Measurements from ENCODE around the gene PLBD2.

PLBD2 gene

DNA sequence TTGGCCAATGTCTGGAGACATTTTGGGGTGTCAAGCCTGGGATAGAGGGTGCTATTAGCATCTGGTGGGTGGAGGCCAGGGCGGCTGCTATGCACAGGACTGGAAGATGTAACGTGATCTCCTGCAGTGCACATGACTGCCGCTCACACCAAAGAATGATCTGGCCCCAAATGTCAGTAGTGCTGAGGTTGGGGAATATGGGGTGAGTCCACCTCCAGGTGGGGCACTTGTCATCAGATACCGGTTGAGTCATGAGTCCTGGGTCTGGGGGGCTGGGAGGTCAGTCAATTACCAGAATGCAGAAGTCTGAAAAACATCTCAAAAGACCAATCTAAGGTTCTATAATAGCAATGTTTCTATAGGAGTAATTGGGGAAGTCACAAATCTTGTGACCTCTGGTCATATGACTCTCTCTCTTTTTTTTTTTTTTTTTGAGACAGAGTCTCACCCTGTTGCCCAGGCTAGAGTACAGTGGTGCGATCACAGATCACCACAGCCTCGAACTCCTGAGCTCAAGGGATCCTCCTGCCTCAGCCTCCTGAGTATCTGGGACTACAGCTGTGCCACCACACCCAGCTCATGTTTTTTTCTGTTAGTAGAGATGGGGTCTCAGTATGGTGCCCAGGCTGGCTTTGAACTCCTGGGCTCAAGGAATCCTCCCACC, 57.8 kb downstream of the PLBD2 start:
- DNase-seq (ENCODE audit: low spot score): no peak

DNA sequence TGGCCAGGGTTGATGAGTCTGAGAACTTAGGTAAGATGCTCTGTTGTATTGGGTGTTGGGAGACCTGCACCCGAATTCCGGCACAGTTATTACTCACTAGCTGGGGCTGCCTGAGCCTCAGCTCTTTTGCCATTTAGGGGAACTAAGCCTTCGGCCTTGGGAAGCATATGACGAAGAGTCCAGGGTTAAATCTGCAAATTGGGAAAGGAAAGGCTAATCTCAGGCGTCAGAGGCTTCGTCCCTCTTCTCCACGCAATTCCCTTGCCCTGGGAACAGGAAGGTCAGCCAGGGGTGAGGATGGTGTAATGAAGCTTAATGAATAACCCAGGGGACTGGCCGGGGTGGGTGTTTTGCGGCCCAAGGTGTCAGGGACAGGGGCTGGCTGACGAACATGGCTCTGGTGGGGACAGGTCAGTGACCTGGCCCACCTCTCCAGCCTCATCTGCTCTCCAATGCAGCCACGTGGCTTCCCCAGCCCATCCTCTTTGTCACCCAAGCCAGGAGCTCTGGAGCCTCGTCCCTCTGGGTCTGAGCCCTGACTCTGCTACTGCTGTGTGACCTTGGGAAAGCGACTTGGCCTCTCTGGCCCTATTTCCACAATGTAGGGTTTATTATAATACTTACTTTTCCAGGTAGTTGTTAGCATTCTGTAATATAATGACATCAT, 60.0 kb downstream of the PLBD2 start:
- DNase-seq (ENCODE audit: low spot score): no peak

- no peak for DNase-seq (ENCODE audit: low spot score)
Observed at GRCh38 chr12:113420996-113421595, 62.7 kb downstream of the PLBD2 start.

- DNase-seq (ENCODE audit: low spot score): no peak
Observed at GRCh38 chr12:113422030-113422885, 63.9 kb downstream of the PLBD2 start, which contains the start of gene SDSL. Gene SDSL (plus strand): TSS chr12:113422380. CDS start chr12:113427983, 5,603 bp downstream.

DNA sequence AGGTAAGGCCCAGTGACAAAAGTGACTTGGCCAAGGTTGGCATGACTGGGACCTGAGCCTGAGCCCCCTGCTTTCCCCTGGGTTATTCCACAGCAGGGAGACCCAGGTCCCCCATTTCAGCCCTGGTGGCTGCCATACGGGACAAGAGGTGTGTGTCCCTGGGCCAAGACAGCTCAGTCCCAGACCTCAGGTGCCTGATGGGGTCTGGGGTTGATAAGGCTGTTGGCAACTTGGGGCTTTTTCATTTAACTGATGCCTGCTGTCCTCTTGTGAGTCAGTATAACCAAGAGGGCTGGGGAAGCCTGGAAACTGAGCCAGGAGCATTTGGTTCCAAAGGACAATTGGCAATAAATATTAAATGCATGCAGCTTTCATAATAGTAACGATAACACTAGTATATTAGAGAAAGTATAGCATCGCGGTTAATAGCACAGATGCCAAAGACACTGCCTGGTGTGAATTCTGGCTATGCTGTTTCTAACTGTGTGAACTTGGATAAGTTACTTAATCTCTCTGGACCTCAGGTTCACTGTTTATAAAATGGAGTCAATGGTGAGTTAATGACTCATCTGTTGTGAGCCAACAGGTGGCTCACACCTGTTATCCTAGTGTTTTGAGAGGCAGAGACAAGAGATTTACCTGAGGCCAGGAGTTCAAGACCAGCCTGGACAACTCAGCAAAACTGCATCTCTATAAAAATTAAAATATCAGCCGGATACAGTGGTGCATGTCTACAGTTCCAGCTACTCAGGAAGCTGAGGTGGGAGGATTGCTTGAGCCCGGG, 64.7 kb downstream of the PLBD2 start:
- DNase-seq (ENCODE audit: low spot score): no peak

GRCh38 chr12:113424456-113424855, 66.1 kb downstream of the PLBD2 start:
- DNase-seq (ENCODE audit: low spot score): no peak

DNA sequence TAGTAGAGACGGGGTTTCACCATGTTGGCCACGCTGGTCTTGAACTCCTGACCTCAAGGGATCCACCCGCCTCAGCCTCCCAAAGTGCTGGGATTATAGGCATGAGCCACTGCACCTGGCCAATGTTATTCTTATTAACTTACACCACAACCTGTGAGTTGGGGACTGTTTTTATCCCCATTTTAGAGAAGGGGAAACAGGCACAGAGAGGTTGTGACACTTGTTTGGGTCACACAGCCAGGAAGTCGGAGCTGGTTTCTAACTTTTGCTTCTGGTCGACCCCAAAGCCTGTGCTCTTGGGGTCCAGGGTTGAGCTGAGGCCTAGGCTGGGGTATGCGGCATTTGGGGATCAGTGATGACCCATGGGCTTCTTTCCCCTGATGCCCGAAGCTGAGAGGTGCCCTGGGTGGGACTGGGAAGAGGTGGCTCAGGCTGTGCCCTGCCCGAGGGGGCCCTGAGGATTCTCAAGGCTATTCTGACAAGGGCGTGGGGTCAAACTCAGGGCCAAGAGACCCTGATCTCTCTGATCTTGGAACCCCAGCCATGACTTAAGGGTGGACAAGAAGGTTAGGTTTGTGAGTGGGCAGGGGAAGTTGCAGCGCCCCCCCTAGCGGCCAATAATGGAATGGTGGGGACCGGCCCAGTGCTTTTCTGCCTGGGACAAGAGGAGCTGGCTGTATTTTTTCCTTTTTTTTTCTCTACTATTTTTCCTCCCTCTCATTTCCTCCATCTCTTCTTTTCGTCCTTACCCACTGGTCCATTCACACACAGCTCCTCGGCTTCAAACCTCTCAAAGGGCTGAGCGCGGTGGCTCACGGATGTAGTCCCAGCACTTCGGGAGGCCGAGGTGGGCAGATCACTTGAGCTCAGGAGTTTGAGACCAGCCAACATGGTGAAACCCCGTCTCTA, 66.8 kb downstream of the PLBD2 start:
- DNase-seq (ENCODE audit: low spot score): no peak

- no peak for DNase-seq (ENCODE audit: low spot score)
Observed at GRCh38 chr12:113425960-113426453, 67.6 kb downstream of the PLBD2 start.

GRCh38 chr12:113427882-113428281, 69.5 kb downstream of the PLBD2 start:
- DNase-seq (ENCODE audit: low spot score): no peak

GRCh38 chr12:113428482-113428881, 70.1 kb downstream of the PLBD2 start:
- no peak for DNase-seq (ENCODE audit: low spot score)

DNA sequence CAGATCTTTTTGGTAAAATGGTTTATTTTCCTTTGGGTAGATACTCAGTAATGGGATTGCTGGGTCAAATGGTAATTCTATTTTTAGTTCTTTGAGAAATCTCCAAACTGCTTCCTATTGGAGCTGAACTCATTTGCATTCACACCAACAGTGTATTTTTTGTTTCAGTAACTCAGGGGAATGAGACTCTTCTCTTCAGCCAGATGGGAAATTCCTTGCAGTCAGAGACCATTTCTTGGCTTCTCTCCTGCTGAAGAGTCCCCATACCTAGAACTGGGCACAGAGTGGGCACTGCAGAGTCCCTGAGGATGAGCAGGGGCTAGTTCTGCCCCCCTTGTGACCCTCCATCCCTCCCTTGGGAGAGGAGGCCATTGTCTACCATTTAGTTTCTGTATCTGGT, 74.6 kb downstream of the PLBD2 start:
- no peak for DNase-seq (ENCODE audit: low spot score)

- DNase-seq (ENCODE audit: low spot score): no peak
Observed at GRCh38 chr12:113435367-113435766, 77.0 kb downstream of the PLBD2 start.

DNA sequence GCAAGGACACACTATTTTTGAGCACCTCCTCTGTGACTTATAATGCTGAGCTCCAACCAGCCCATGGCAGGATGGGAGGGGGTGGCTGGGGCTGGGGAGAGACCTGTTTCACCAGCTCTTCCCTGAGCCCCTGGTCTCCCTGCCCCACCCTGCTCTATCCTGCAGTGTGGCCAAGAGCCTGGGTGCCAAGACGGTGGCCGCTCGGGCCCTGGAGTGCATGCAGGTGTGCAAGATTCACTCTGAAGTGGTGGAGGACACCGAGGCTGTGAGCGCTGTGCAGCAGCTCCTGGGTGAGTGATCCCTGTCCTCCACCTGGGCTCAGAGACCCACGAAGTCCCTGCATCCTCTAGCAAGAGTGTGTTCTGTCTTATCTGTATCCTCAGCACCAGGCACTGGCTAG, 78.2 kb downstream of the PLBD2 start:
- no peak for DNase-seq (ENCODE audit: low spot score)

DNA sequence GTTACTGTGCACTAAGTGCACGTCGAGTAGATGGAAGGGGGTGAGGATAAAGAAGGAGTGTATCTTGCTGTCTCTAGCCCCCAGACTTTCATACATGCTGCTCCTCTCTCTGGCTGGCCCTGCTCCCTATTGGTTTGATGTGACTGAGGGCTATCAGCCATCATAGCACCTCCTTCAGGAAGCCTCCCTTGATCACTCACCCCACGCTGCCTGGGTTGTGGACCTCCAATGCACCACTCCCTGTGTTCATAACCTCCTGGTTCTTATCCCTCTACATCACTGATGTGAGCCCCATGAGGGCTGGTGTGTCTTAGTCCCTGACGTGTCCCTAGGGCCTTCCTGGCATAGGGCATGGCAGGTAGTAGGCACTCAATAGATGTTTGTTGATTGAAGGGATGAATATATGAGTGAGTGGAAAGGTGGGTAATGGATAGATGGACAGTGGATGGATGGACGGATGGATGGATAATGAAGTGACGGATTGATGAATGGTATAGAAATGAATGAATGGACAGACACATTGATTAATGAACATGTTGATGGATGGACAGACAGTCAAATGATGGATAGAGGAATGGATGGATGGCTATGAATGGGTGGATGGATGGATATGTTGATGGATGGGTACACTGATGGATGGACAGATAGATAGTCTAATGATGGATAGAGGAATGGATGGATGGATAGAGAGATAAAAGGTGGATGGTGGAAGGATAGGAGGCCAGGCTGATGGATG, 78.8 kb downstream of the PLBD2 start:
- DNase-seq (ENCODE audit: low spot score): no peak

DNA sequence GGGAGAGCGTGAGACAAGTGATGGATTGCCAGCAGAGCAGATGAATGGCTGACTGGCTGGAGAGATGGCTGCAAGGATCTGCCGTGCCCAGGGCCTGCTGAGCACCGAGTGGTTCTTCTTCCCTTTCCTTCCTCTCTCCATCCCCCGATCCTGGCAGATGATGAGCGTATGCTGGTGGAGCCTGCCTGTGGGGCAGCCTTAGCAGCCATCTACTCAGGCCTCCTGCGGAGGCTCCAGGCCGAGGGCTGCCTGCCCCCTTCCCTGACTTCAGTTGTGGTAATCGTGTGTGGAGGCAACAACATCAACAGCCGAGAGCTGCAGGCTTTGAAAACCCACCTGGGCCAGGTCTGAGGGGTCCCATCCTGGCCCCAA, 79.3 kb downstream of the PLBD2 start:
- no peak for DNase-seq (ENCODE audit: low spot score)

- DNase-seq (ENCODE audit: low spot score): no peak
Observed at GRCh38 chr12:113438523-113439300, 80.3 kb downstream of the PLBD2 start.

DNA sequence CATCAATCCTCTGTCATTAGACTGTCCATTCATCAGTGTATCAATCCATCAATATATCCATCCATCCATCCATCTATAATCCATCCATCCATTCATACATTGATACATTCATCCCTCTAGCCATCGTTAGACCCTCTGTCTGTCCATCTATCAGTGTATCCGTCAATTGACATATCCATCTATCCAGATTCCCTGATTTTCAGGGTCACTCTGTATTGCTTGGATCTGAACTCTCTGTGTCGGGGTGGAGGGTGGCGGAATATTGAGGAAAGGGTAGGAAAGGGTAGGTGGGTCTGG, 80.9 kb downstream of the PLBD2 start:
- DNase-seq (ENCODE audit: low spot score): no peak

- DNase-seq (ENCODE audit: low spot score): no peak
Observed at GRCh38 chr12:113439606-113440030, 81.2 kb downstream of the PLBD2 start.

DNA sequence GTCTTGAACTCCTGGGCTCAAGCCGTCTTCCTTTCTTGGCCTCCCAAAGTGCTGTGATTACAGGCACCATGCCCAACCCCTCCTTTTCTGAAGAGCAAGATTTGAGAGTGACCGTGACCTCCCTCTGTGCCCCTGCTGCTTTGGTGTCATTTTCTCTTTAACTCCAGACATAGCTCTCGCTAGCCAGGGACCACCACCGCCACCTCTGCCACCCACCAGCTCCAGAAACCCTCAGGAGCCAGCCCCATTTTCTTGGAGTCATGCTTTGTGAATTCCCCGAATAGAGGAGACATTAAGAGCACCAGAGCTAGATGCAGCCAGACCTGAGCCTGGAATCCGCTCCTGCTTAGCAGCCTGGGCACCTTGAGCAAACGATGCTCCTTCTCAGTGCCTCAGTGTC, 81.9 kb downstream of the PLBD2 start:
- no peak for DNase-seq (ENCODE audit: low spot score)
